A549 treated with CORT108297 at 1 μM for 4 hours (cell line): ENCODE measurements around the gene SELP. TPM values are rescaled to one million over a fixed set of nuclear protein-coding genes. Genes with fewer than 3 reads are reported as not detected.

Experiments
- total RNA-seq: library from RNA; stranded (reverse); fragments of 200-300 nt; extraction: Qiagen RNA extraction; gene quantifications from 5 replicates; pipeline ENCODE4 v1.2.3, GENCODE V29; 2022

SELP gene
- not detected in 5 replicates for total RNA-seq

DNA sequence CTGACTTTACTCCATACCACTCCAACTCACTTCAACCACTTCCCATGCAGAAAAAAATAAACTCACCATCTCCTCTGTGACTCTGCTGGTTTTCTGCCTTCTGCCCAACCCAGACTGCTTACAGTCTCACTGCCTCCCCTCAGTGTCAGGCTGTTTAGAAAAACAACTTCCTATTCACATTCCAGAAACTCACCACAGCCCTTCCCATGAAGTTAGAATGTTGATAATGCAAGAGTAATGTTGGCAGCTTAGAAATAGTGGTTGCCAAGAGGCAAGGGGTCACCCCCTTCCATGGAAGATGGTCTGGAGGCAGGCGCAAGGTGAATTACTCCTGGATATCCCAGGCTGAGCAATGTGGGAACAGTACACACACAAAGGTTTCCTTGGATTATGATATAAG lies at the start of gene SELP:
Gene SELP (minus strand): TSS at position 119 of the 400 bp plus-strand sequence. CDS start 50 bp downstream, at position 69.

DNA sequence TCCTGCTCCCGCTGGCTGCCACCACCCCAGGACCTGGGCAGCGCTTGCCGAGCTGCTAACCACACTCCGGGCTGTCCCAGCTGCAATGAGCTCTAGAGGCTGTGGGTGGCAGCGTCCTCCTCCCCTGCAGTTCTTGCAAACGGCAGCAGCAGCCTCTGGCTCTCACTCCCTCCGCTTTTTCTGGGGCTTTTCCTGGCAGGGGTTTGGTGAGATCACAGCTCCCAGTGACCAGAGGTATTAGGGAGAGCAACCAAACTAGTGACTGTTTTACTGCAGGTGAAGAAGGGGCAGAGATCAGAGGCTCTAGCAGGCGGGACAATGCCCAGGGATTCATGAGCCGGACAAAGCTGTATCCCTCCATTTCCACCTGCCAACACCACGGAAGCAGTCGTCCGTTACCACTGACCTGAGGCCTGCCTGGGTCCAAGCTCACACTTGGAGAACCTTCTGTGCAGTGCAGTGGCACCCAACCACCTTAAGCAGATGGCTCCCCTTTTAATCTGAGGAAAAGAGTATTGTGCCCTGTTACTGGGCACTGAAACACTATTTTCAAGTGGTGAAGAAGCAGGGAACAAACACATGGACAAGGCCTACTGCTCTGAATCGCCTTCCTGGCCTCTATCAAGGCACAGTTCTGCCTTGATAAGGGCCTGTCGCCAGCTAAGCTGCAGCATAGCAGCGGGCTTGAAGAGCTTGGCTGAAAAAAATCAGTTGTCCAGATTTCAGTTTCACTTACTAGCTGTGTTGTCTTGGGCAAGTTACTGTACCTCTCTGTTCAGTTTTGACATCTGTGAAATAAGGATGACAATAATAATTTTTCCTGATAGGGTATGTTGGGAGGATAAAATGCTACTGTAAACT lies 43.3 kb downstream of the SELP start, which contains the start of gene F5:
Gene F5 (minus strand): TSS at position 87 of the 861 bp plus-strand sequence. CDS start 95 bp downstream, outside the sequence.

Other genes starting within 250 kb of the SELP start
- 0.06 to 0.24 TPM (median 0.10 TPM) in 5 replicates for gene CCDC181, start 202.7 kb downstream of the SELP start, total RNA-seq
- 7.5 to 9.0 TPM (median 8.3 TPM) in 5 replicates for gene SLC19A2, start 144.2 kb downstream of the SELP start, total RNA-seq
- gene F5, start 43.6 kb downstream of the SELP start, total RNA-seq, result 0.02 to 0.09 TPM (median 0.05 TPM) in 5 replicates
- gene SELL, start 81.5 kb upstream of the SELP start, total RNA-seq, result 0.14 to 0.36 TPM (median 0.19 TPM) in 5 replicates
- gene SELE, start 104.0 kb upstream of the SELP start, total RNA-seq, result 0.02 TPM in 1 of 5 replicates, not detected in the others
- 4.9 to 7.8 TPM (median 5.6 TPM) in 5 replicates for gene METTL18, start 164.8 kb upstream of the SELP start, total RNA-seq